ENCODE measurements around the gene FOXC2. TPM values are rescaled to one million over a fixed set of nuclear protein-coding genes. Genes with fewer than 3 reads are reported as not detected.

FOXC2 gene
- total RNA-seq, 1 donor from 2014 or later: not detected

DNA sequence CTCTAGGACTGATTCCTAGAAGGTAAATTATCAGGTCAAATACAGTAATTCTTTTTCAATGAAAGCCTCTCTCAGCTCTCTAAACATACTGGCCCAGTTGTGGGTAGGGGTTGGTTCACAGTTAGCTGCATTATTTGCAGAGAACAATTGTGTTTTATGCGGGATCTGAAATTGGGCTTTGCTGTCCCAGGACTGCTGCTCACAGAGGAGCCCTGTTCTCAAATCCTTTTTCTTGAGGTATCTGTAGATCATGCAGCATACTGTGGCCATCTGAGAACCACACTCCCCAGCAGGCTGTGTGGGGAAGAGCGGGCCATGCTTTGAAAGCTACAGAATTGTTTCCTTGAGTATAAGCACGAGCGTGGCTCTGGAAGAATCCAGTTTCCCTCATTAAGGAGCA is 29.1 kb upstream of the FOXC2 start:
- Mint-ChIP-seq H3K4me3 (ENCODE audit: unreplicated experiment) (no peak overlapping the region), H3K27ac (ENCODE audit: unreplicated experiment) (no peak overlapping the region), H3K27me3 (ENCODE audit: unreplicated experiment) (no peaks in the 10 kb centered on the region), H3K9me3 (ENCODE audit: unreplicated experiment) (no peaks in the 10 kb centered on the region), H3K4me1 (ENCODE audit: low read depth, unreplicated experiment) (no peaks in the 10 kb centered on the region), H3K36me3 (ENCODE audit: unreplicated experiment) (no peaks in the 10 kb centered on the region)
- DNase-seq: no peak
- TF ChIP-seq, protein P1, sequence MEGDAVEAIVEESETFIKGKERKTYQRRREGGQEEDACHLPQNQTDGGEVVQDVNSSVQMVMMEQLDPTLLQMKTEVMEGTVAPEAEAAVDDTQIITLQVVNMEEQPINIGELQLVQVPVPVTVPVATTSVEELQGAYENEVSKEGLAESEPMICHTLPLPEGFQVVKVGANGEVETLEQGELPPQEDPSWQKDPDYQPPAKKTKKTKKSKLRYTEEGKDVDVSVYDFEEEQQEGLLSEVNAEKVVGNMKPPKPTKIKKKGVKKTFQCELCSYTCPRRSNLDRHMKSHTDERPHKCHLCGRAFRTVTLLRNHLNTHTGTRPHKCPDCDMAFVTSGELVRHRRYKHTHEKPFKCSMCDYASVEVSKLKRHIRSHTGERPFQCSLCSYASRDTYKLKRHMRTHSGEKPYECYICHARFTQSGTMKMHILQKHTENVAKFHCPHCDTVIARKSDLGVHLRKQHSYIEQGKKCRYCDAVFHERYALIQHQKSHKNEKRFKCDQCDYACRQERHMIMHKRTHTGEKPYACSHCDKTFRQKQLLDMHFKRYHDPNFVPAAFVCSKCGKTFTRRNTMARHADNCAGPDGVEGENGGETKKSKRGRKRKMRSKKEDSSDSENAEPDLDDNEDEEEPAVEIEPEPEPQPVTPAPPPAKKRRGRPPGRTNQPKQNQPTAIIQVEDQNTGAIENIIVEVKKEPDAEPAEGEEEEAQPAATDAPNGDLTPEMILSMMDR (IDR thresholded peaks at IDR 0.05; ENCODE audit: partially characterized antibody, unreplicated experiment): no peak

DNA sequence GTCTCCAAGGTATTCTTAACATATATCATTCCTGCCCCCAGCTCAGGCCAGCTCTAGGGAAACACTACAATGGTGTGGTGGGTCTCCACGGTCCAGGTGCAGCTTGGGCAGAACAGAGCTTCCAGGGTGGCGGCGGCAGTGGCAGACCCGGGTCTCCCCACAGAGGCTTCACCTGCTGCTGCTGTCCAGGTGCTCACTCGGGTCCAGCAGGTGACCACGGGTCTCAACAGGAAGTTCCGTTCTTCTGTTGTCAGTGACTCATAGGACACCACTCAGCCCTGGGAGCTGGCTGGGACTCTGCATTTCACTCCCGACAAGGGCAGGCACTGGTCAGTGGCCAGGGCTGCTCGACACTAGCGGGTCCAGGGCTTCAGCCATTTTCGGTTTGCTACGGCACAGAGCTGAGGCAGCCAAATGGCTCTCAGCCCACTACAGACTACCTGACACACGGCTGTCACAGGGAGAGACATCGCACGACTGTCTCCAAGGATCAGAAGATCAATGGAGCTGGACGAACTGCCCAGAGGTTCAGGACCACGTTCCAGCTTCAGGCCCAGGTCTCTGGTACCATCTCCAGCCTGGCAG is 28.3 kb upstream of the FOXC2 start:
- H3K4me1 Mint-ChIP-seq (ENCODE audit: low read depth, unreplicated experiment): no peaks in the 10 kb centered on the region
- TF ChIP-seq, protein P1 (IDR thresholded peaks at IDR 0.05; ENCODE audit: partially characterized antibody, unreplicated experiment): no peak

DNA sequence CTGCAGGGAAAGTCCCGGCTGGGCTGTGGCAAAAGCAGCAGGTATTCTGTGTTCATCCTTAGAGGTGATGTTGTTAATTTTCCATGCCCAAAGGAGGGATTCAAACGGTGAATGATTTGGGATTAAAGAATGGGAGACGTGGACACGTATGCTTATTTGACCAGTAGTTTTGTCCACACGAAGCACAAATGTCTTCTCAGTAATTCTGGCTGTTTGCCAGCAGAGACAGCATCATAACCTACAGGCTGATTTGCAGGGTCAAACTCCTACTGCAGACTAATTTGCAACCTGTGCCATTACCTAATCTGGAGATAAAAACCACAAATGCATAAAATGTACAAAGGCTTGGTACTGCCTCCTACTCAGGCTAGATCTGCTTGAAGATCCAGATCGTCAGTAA is 25.7 kb upstream of the FOXC2 start:
- Mint-ChIP-seq H3K27ac (ENCODE audit: unreplicated experiment) (no peak overlapping the region), H3K4me1 (ENCODE audit: low read depth, unreplicated experiment) (no peaks in the 10 kb centered on the region), H3K36me3 (ENCODE audit: unreplicated experiment) (peaks cover 8% of the 10 kb centered on the region), H3K9me3 (ENCODE audit: unreplicated experiment) (no peaks in the 10 kb centered on the region), H3K27me3 (ENCODE audit: unreplicated experiment) (no peaks in the 10 kb centered on the region), H3K4me3 (ENCODE audit: unreplicated experiment) (no peak overlapping the region)
- no peak for DNase-seq
- TF ChIP-seq, protein P1 (IDR thresholded peaks at IDR 0.05; ENCODE audit: partially characterized antibody, unreplicated experiment): no peak

More for the DNA sequence above, 28.3 kb upstream of the FOXC2 start:
- no peaks in the 10 kb centered on the region for H3K27me3 Mint-ChIP-seq (ENCODE audit: unreplicated experiment)
- no peak overlapping the region for H3K27ac Mint-ChIP-seq (ENCODE audit: unreplicated experiment)
- no peaks in the 10 kb centered on the region for H3K9me3 Mint-ChIP-seq (ENCODE audit: unreplicated experiment)
- no peak overlapping the region for H3K4me3 Mint-ChIP-seq (ENCODE audit: unreplicated experiment)
- no peak for DNase-seq
- H3K36me3 Mint-ChIP-seq (ENCODE audit: unreplicated experiment): no peaks in the 10 kb centered on the region

DNA sequence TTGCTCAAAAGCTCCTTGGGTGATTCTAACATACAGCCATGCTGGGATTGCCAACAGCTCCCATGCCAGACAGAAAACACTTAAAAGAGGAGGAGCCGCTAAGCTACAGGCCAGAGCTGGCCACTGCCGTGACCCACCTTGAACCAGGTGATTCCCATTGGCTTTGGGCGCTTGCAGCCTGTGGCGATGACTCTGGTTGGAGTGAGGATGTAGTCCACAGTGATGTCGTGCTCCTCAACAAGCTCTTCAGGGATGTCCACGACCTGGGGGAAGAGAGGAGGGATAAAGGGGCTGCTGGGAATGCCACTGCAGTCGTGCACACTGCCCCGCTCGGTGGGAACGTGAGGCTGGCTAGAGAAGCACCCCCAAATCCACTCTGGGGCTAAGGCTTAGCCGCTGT is 25.1 kb upstream of the FOXC2 start:
- Mint-ChIP-seq H3K4me1 (ENCODE audit: low read depth, unreplicated experiment) (no peaks in the 10 kb centered on the region), H3K27ac (ENCODE audit: unreplicated experiment) (no peak overlapping the region), H3K36me3 (ENCODE audit: unreplicated experiment) (peaks cover 8% of the 10 kb centered on the region), H3K9me3 (ENCODE audit: unreplicated experiment) (no peaks in the 10 kb centered on the region), H3K27me3 (ENCODE audit: unreplicated experiment) (no peaks in the 10 kb centered on the region), H3K4me3 (ENCODE audit: unreplicated experiment) (no peak overlapping the region)
- TF ChIP-seq, protein P1 (IDR thresholded peaks at IDR 0.05; ENCODE audit: partially characterized antibody, unreplicated experiment): no peak
- DNase-seq: no peak

DNA sequence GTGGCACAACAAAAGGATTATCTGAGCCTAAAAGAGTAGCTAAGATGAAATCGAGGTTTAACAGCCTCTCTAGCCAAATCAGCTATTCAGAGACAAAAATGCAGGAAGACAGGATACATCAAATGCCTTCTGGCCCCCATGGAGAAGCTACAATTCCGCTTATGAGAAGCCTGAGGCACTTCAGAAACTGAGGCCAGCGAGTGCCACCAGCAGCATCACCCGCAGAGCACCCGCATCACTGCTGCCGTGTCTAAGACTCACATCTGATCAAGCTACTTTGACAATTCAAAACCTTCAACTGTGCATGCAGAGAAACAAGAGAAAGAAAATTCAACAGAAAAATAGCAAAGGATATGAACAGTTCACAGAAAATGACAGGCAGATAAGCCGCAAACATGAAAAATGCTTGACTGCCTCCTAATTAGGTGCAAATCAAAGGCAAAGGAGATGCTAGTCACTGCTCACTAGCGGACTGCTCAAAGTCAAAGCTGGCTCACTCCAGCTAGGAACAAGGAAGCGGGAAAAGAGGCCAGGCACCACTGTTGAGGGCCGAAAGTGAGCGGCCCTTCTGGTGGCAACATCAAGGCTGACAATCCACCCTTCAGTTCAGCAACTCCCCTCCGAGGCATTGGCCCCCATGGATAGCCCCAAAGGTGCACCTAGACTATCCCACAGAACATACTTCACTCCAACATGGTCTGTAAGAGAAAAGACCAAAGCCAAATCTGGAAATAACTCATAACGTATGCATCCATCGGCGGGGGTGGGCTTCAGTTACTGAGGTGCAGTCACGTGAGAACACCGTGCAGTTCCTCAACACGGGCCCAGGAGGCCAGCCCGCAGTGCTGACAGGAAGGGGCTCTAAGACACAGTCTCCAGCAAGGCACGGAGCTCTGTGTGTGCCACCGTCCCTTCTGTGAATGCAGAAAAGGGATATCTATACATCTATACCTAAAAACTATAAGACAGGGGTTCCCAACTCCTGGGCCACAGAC is 23.6 kb upstream of the FOXC2 start:
- TF ChIP-seq, protein P1 (IDR thresholded peaks at IDR 0.05; ENCODE audit: partially characterized antibody, unreplicated experiment): no peak
- Mint-ChIP-seq H3K4me1 (ENCODE audit: low read depth, unreplicated experiment) (no peaks in the 10 kb centered on the region), H3K27me3 (ENCODE audit: unreplicated experiment) (no peaks in the 10 kb centered on the region), H3K36me3 (ENCODE audit: unreplicated experiment) (peaks cover 8% of the 10 kb centered on the region), H3K4me3 (ENCODE audit: unreplicated experiment) (no peak overlapping the region), H3K9me3 (ENCODE audit: unreplicated experiment) (no peaks in the 10 kb centered on the region), H3K27ac (ENCODE audit: unreplicated experiment) (no peak overlapping the region)
- no peak for DNase-seq
